Heart left ventricle (tissue), 13 donors: ENCODE measurements around the gene RAB36.

Experiments
- CTCF ChIP-seq, 12 donors: fragments of 200-600 bp; sonication (generic) in 4 of 12; IDR thresholded peaks; one replicate each; pipeline versions ENCODE4 v1.5.0 to v1.8.0; 2018 to 2022; ENCODE audit warnings: antibody characterized with exemption in 12 of 12, mild to moderate bottlenecking in 5 of 12
- POLR2A ChIP-seq, 2 donors: fragments of 450-650 bp; IDR thresholded peaks; one replicate each; pipeline ENCODE4 v1.6.1; 2017; ENCODE audit warnings: antibody characterized with exemption in 2 of 2, mild to moderate bottlenecking in 2 of 2, moderate library complexity in 2 of 2
- donor health status: ischemic (EF 13 %, LVEDD 7.1; RV severe dilation, severe dysfunction).
- donor health status: DM: no; HTN: yes; CAD: no.
- donor health status: DM: no; HTN: no; CAD: no.
- donor health status: ischemic (EF 25% LVEDD 6.9; RV normal size, moderate dysfunction).
- donor health status: ischemic (EF 25% LVEDD 5.7; RV mildly dilated, moderate dysfunction).
- donor health status: ischemic (EF 35%, LVEDD 5.7; RV mildly dilated, moderate dysfunction).
- donor health status: nonischemic (EF 11% LVEDD 7.7; RV severe dilation, severe dysfunction).
- donor health status: DM: yes; HTN: yes; CAD: no.
- donor health status: PGD.
- donor health status: ischemic (EF 29% LVEDD 5.4; RV normal size, mild dysfunction).
- donor health status: nonischemic (EF 23%, LVEDD 6.1; RV moderate dilation, normal function).

GRCh38 chr22:23122216-23122957 is 22.9 kb upstream of the RAB36 start:
- no peak for TF ChIP-seq CTCF (IDR thresholded peaks at IDR 0.05)
- TF ChIP-seq POLR2A (IDR thresholded peaks at IDR 0.05), result no peak
